Ovary (tissue), 3 donors: ENCODE results near the gene TM4SF20.

Experiments
- POLR2A ChIP-seq: fragments of 450-650 bp; IDR thresholded peaks from one replicate; pipeline ENCODE4 v1.6.1; 2017; ENCODE audit warnings: antibody characterized with exemption, mild to moderate bottlenecking, moderate library complexity
- TF ChIP-seq, protein P1 (sequence below), 3 donors: fragments of 450-650 bp in 2 of 3; fragments of 200-600 bp in 1 of 3; IDR thresholded peaks; one replicate each; pipeline versions ENCODE4 v1.5.1 to v1.8.0; 2016 to 2022; ENCODE audit warnings: antibody characterized with exemption in 3 of 3, mild to moderate bottlenecking in 1 of 3
- donor health status: DM: no; HTN: no; CAD: no.

DNA sequence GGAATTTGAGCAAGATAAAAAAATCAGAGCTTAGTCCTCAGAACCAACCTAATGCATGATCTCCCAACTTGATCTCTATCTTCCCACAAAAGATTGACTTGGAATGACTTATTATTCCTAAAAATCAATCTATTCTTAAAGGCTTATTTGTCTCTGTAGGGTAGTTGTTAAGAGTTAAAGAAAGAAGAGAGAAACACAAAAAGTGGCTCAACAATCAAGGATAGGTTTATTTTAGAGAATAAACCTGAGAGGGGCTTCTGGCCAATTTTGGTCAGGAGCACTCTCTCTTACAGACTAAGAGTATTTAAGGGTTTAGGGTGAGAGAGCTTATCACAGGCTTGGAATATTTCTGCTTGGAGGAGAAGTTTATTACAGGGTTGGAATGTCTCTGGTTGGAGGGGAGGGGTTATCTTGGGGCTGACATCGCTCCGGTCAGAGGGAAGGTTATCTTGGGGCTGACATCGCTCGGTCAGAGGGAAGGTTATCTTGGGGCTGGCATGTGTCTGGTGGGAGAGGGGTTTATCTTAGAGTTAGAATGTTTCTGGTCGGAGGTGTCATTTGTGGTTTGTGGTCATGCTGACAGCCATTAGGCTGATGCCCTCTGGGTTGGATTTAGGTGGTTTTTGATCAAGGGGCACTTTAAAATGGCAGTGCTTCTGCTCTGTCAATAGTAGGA lies 56.4 kb downstream of the TM4SF20 start:
- TF ChIP-seq, protein P1, sequence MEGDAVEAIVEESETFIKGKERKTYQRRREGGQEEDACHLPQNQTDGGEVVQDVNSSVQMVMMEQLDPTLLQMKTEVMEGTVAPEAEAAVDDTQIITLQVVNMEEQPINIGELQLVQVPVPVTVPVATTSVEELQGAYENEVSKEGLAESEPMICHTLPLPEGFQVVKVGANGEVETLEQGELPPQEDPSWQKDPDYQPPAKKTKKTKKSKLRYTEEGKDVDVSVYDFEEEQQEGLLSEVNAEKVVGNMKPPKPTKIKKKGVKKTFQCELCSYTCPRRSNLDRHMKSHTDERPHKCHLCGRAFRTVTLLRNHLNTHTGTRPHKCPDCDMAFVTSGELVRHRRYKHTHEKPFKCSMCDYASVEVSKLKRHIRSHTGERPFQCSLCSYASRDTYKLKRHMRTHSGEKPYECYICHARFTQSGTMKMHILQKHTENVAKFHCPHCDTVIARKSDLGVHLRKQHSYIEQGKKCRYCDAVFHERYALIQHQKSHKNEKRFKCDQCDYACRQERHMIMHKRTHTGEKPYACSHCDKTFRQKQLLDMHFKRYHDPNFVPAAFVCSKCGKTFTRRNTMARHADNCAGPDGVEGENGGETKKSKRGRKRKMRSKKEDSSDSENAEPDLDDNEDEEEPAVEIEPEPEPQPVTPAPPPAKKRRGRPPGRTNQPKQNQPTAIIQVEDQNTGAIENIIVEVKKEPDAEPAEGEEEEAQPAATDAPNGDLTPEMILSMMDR (IDR thresholded peaks at IDR 0.05): no peak
- no peak for TF ChIP-seq POLR2A
